GM10248 (cell line): ENCODE data around the gene UEVLD.
A peak's percentile ranks its signal among the peaks of the same experiment; 100 is the strongest.

Experiments used
- CTCF ChIA-PET: fragments of 300-600 bp; sonication (Branson Sonifier 250); formaldehyde crosslinking; extraction: SDS; loops from one replicate; lab custom pipeline; 2021; ENCODE audit warnings: antibody characterized with exemption; lab: Yijun Ruan, JAX
- POLR2A ChIA-PET: fragments of 350-650 bp; sonication (Branson Sonifier 250); formaldehyde crosslinking; extraction: SDS; loops from one replicate; lab custom pipeline; 2020; ENCODE audit warnings: antibody characterized with exemption; lab: Yijun Ruan, JAX
- DNase-seq: peaks from one replicate; pipeline ENCODE4 v3.0.0; 2012; ENCODE audit errors: extremely low spot score
- TF ChIP-seq, protein P1 (sequence below): IDR thresholded peaks from 2 replicates; pipeline ENCODE4 v1.5.1; 2012; ENCODE audit warnings: mild to moderate bottlenecking, low read depth; ENCODE audit errors: extremely low read depth, missing control alignments, control extremely low read depth

Gene UEVLD

DNA sequence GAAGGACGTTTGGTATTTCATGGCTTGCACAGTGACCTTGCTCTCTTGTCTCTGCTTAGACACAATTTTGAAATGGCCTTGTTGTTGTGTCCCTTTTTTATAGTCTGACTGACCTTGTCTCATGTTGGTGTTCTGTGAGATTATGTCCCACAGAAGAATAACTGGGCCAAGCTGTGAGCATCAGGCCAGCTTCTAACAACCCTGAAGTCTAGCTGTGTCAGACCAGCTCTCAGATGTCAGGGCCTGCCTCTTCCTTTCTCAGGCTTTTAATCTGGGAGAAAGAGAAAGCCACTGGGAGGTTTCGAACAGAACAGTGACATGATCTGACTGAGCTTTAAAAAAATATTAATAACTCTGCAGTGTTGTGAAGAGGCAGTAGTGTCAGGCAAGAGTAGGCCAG, 2.0 kb upstream of the UEVLD start:
- POLR2A ChIA-PET = no interaction called here
- DNase-seq = no peak
- CTCF ChIA-PET = interaction anchor here (1.1 to 1.6 kb wide), 6 partner anchors 10 to 54 kb away, joined by 3 to 4 read pairs (median 3); no protein-coding TSS in a partner anchor
- TF ChIP-seq, protein P1, sequence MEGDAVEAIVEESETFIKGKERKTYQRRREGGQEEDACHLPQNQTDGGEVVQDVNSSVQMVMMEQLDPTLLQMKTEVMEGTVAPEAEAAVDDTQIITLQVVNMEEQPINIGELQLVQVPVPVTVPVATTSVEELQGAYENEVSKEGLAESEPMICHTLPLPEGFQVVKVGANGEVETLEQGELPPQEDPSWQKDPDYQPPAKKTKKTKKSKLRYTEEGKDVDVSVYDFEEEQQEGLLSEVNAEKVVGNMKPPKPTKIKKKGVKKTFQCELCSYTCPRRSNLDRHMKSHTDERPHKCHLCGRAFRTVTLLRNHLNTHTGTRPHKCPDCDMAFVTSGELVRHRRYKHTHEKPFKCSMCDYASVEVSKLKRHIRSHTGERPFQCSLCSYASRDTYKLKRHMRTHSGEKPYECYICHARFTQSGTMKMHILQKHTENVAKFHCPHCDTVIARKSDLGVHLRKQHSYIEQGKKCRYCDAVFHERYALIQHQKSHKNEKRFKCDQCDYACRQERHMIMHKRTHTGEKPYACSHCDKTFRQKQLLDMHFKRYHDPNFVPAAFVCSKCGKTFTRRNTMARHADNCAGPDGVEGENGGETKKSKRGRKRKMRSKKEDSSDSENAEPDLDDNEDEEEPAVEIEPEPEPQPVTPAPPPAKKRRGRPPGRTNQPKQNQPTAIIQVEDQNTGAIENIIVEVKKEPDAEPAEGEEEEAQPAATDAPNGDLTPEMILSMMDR = no peak

DNA sequence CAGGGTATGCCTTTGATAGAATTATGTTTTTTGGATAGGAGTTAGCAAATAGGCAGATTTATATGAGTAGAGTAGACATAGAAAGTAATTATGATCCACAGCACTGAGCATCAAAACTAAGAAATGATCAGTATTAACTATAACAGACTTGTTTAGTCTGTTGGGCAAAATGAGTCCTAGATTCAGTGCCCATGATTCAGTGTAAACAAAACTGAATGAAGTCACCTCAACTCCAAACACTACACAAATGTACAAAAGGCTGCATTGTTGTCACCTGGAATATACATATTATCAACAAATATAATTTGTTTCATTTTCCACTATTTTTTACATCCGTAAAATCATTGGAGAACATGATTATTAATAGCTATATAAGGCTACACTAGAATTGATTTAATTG, 6.7 kb downstream of the UEVLD start:
- ChIA-PET POLR2A (no interaction called here), CTCF (interaction anchor here (1.2 to 1.5 kb wide), 3 partner anchors 22 to 41 kb away, joined by 3 to 4 read pairs (median 3); no protein-coding TSS in a partner anchor)
- TF ChIP-seq, protein P1 = no peak
- DNase-seq = no peak

DNA sequence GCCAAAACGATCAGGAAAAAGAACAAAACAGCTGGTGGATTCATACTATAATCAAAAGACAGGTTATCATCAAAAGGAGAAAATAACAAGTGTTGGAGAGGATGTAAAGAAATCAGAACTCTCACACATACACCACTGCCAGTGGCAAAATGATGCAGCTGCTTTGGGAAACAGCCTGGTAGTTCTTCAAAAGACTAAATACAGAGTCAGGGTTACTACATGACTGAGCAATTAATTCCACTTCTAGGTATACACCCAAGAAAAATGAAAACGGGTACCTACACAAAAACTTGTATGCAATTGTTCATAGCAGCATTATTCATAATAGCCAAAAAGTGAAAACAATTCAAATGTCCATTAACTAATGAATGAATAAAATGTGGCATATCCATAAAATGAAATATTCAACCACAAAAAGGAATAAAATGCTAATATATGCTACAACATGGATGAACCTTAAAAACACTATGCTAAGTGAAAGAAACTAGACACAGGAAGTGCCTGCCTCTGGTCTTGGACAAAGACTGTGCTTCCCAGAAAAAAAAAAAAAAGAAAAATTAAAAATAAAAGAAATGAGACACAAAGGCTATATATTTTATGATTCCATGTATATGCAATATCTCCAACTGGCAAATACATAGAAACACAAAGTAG, 8.3 kb downstream of the UEVLD start:
- CTCF ChIA-PET = interaction anchor here (1.1 to 1.5 kb wide), 6 partner anchors 8 to 142 kb away, joined by 3 to 4 read pairs (median 4); partner anchors contain the start of gene UEVLD
- TF ChIP-seq, protein P1 = no peak
- DNase-seq = no peak
- POLR2A ChIA-PET = no interaction called here

DNA sequence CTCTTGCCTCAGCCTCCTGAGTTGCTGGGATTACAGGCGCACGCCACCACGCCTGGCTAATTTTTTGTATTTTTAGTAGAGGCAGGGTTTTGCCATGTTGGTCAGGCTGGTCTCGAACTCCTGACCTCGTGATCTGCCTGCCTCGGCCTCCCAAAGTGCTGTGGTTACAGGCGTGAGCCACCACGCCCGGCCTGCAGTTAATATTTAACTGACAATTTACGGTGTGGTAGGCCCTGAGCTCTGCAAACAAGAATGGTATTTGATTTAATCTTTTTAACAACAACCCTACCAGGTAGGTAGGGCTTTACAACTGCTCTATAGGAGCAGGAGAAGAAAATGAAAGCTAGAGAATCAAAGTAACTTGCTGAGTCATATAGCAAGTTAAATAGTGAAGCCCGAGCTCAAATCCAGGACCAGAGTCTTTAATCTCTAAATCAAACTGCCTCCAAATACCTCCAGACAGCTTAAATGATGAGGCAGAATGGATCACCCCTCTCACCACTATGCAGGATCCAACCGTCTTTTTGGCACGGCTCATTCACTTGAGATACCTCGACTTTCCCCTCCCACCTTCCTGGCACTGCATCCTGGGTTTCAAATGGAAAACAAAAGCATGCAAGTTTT, 9.4 kb downstream of the UEVLD start:
- TF ChIP-seq, protein P1 = no peak
- POLR2A ChIA-PET = interaction anchor here (0.6 to 1.1 kb wide), 3 partner anchors 9 to 144 kb away, joined by 3 to 5 read pairs (median 5); no protein-coding TSS in a partner anchor
- peak; percentile 46 for DNase-seq
- CTCF ChIA-PET = interaction anchor here (0.9 to 1.4 kb wide), 9 partner anchors 9 to 336 kb away, joined by 3 to 7 read pairs (median 4); partner anchors contain the start of gene UEVLD

DNA sequence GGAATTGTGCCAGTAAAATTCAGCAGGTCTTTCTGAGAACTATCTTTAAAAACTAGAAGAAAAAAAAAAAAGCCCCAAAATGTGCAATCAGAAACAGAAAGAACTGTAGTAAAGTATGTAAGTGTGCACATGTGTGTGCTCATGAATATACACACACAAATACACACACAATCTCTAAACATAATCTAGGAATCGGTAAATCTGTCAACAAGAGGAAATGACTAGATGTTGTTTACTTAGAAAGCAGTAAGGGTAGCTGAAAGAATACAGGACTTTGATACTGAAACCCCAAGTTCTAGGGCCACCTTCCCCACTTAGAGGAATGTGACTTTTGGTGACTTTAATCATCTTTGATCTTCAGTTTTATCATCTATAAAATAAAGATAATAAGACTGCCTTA, 13.2 kb downstream of the UEVLD start:
- DNase-seq = no peak
- TF ChIP-seq, protein P1 = no peak
- CTCF ChIA-PET = interaction anchor here (0.7 kb wide), 1 partner anchor 35 kb away, joined by 3 read pairs; no protein-coding TSS in a partner anchor
- POLR2A ChIA-PET = no interaction called here

DNA sequence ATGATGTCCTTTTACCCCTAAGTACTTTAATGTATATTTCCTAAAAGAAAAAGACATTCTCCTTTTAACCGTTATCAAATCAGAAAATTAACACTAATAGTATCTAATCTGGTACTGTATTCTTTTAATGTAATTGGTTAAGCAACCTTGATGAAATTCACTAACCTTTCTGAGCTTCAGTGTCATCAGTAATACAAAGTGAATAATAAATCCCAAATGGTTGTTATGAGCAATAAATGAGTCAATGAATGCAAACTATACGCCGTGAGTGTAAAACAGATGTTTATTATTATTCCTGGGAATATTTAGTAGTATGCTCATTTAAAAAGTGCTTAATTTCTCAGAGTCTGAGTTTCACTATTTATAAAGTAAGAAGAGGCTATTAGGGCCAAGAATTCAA, 21.5 kb downstream of the UEVLD start:
- DNase-seq = no peak
- TF ChIP-seq, protein P1 = no peak
- CTCF ChIA-PET = no interaction called here
- POLR2A ChIA-PET = no interaction called here
